Caco-2 (cell line): Measurements from ENCODE around the gene CNOT1. TPM values are rescaled to one million over a fixed set of nuclear protein-coding genes. Genes with fewer than 3 reads are reported as not detected.
A peak's percentile ranks its signal among the peaks of the same experiment; 100 is the strongest.

ENCODE experiments used
- BruUV-seq: library from RNA; stranded (reverse); fragments of 400-500 nt; replicated peaks from 2 replicates; lab custom pipeline; 2021; lab: Mats Ljungman, UMichigan
- CTCF ChIA-PET: fragments of 300-600 bp; sonication (Branson Sonifier 250); formaldehyde crosslinking; loops from one replicate; lab custom pipeline; 2022; ENCODE audit warnings: antibody characterized with exemption; lab: Charles Lee
- POLR2A ChIA-PET: fragments of 300-600 bp; sonication (Branson Sonifier 250); formaldehyde crosslinking; loops from one replicate; lab custom pipeline; 2022; ENCODE audit warnings: antibody characterized with exemption; lab: Charles Lee
- DNase-seq, 2 experiments: peaks; one replicate each; pipeline versions ENCODE4 v3.0.0 to v3.0.0-alpha.2; 2020 to 2022
- H3K27me3 ChIP-seq: replicated peaks from 2 replicates; pipeline ENCODE4 v1.6.0; 2011; ENCODE audit warnings: low read length; ENCODE audit not compliant: control insufficient read depth, insufficient read depth
- H3K36me3 ChIP-seq: 2 replicates; pipeline ENCODE4 v1.5.1; 2011; ENCODE audit warnings: low read length; ENCODE audit not compliant: control insufficient read depth, insufficient read depth
- H3K4me1 ChIP-seq: fragments of 250-450 bp; sonication (Bioruptor Pico); 2 replicates; pipeline ENCODE4 v1.5.1; 2020; ENCODE audit warnings: mild to moderate bottlenecking
- H3K4me3 ChIP-seq: 2 replicates; pipeline ENCODE4 v1.5.1; 2011; ENCODE audit warnings: low read depth, mild to moderate bottlenecking, control low read depth, low read length
- H3K9me3 ChIP-seq: fragments of 250-450 bp; sonication (Bioruptor Pico); 2 replicates; pipeline ENCODE4 v1.5.1; 2020; ENCODE audit warnings: mild to moderate bottlenecking, moderate library complexity
- H3K27ac Mint-ChIP-seq: one replicate; pipeline ENCODE4 v1.8.0; 2022; ENCODE audit warnings: mixed read lengths; ENCODE audit not compliant: unreplicated experiment
- H3K27me3 Mint-ChIP-seq: one replicate; pipeline ENCODE4 v1.8.0; 2022; ENCODE audit warnings: mixed read lengths; ENCODE audit not compliant: insufficient read depth, unreplicated experiment
- H3K36me3 Mint-ChIP-seq: one replicate; pipeline ENCODE4 v1.8.0; 2022; ENCODE audit warnings: mild to moderate bottlenecking, mixed read lengths; ENCODE audit not compliant: insufficient read depth, unreplicated experiment
- H3K4me1 Mint-ChIP-seq: one replicate; pipeline ENCODE4 v1.8.0; 2022; ENCODE audit warnings: low read depth, mixed read lengths; ENCODE audit not compliant: unreplicated experiment
- H3K4me3 Mint-ChIP-seq: one replicate; pipeline ENCODE4 v1.8.0; 2022; ENCODE audit warnings: mild to moderate bottlenecking, moderate library complexity, mixed read lengths; ENCODE audit not compliant: unreplicated experiment
- H3K9me3 Mint-ChIP-seq: one replicate; pipeline ENCODE4 v1.8.0; 2022; ENCODE audit warnings: mixed read lengths; ENCODE audit not compliant: unreplicated experiment
- CTCF ChIP-seq, 2 experiments: fragments of 200-600 bp in 1 of 2; IDR thresholded peaks; 1 replicate in 1 of 2; 2 replicates in 1 of 2; pipeline versions ENCODE4 v1.5.1 to v1.8.0; 2011 to 2022; ENCODE audit warnings: antibody characterized with exemption in 1 of 2, control low read depth in 1 of 2, inconsistent platforms in 1 of 2, low read depth in 1 of 2, low read length in 1 of 2, mild to moderate bottlenecking in 1 of 2, moderate library complexity in 1 of 2; ENCODE audit not compliant: insufficient read depth in 1 of 2, severe bottlenecking in 1 of 2, unreplicated experiment in 1 of 2
- intact Hi-C: fragments of 100-400 bp; cut with micrococcal nuclease; formaldehyde crosslinking; loops from one replicate; pipeline ENCODE4 v1.10.0; 2022; ENCODE audit not compliant: unreplicated experiment
- total RNA-seq: library from RNA; stranded (reverse); gene quantifications from 2 replicates; pipeline ENCODE4 v1.2.3, GENCODE V29; 2022

Gene CNOT1
- total RNA-seq, 1 experiment from 2014 or later: 413 TPM

DNA sequence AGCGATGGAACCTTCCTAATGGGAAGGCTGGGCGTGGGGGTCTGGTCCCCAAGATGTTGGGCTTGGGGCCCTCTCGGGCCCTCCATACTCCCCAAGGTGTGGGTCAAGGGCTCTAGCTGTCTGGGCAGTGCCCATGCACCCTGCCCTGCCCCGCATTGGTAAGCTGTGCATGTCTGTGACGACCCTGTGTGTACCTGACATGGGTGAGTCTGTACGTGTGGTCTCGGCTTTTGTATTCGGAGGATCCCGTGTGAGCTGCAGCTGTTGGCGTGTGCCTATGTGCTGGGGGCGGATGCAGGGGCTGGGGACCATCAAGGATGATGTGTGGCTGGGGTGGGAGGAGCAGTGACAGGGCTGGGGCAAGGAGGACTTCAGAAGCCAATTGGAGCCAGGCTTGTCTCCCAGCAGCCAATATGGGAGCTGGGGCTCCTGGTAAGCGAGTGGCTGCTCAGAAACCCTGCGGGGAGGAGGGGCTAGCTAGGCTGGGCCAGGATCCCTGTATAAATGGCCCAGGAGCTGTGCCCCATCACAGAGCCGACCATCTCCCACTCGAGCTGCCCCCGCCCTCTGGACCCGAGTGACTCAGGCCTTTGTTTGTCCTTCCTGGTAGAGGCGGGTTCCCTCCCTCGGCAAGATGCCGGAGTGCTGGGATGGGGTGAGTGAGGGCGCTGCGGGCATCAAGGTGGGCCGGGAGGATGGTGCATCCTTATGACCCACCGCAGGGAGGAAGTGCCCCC is 129.8 kb downstream of the CNOT1 start, which contains the start of gene NDRG4:
Gene NDRG4, plus strand, starts transcription at position 529 of the 737 bp plus-strand sequence. Its CDS starts 106 bp downstream, at position 635.
- H3K36me3 ChIP-seq: no peaks in the 10 kb centered on the region
- Mint-ChIP-seq H3K27ac (peak within 1 kb of the TSS; percentile 86), H3K4me1 (no peaks in the 10 kb centered on the region), H3K27me3 (no peaks in the 10 kb centered on the region), H3K4me3 (peak within 1 kb of the TSS; percentile 88), H3K36me3 (peaks cover 29% of the 10 kb centered on the region), H3K9me3 (no peaks in the 10 kb centered on the region)
- peak; percentile 82 to 88 for DNase-seq
- no peaks in the 10 kb centered on the region for H3K9me3 ChIP-seq
- intact Hi-C loops: loop anchor here (2.0 to 5.0 kb wide), 2 partner anchors 131 to 162 kb away; no protein-coding TSS in a partner anchor
- no peaks in the 10 kb centered on the region for H3K27me3 ChIP-seq
- TF ChIP-seq CTCF (IDR thresholded peaks at IDR 0.05; ENCODE audit: insufficient read depth in 1 of 2, low read depth in 1 of 2, low read length in 1 of 2, severe bottlenecking in 1 of 2, unreplicated experiment in 1 of 2): no peak
- ChIA-PET POLR2A (interaction anchor here (0.9 kb wide), 1 partner anchor 15 kb away, joined by 6 read pairs; no protein-coding TSS in a partner anchor), CTCF (interaction anchor here (0.6 to 2.2 kb wide), 10 partner anchors 12 to 378 kb away, joined by 3 to 9 read pairs (median 4); no protein-coding TSS in a partner anchor)
- peak within 1 kb of the TSS; percentile 63 for H3K4me3 ChIP-seq
- H3K4me1 ChIP-seq: peaks cover 7% of the 10 kb centered on the region
- BruUV-seq: no TSS peak

GRCh38 chr16:58499092-58499511 is 130.5 kb downstream of the CNOT1 start:
- Histone ChIP-seq H3K9me3 (no peaks in the 10 kb centered on the region), H3K4me3 (no peak overlapping the region), H3K36me3 (no peaks in the 10 kb centered on the region), H3K4me1 (peaks cover 7% of the 10 kb centered on the region), H3K27me3 (no peaks in the 10 kb centered on the region)
- no peaks in the 10 kb centered on the region for H3K4me1 Mint-ChIP-seq
- no peak for DNase-seq
- POLR2A ChIA-PET: no interaction called here
- H3K36me3 Mint-ChIP-seq: peaks cover 27% of the 10 kb centered on the region
- no peaks in the 10 kb centered on the region for H3K27me3 Mint-ChIP-seq
- intact Hi-C loops: no loop called here
- no peak overlapping the region for H3K27ac Mint-ChIP-seq
- no peaks in the 10 kb centered on the region for H3K9me3 Mint-ChIP-seq
- no TSS peak for BruUV-seq
- no peak for TF ChIP-seq CTCF (IDR thresholded peaks at IDR 0.05; ENCODE audit: insufficient read depth in 1 of 2, low read depth in 1 of 2, low read length in 1 of 2, severe bottlenecking in 1 of 2, unreplicated experiment in 1 of 2)
- CTCF ChIA-PET: interaction anchor here (0.8 to 2.2 kb wide), 4 partner anchors 12 to 165 kb away, joined by 3 to 9 read pairs (median 4); no protein-coding TSS in a partner anchor
- H3K4me3 Mint-ChIP-seq: no peak overlapping the region

DNA sequence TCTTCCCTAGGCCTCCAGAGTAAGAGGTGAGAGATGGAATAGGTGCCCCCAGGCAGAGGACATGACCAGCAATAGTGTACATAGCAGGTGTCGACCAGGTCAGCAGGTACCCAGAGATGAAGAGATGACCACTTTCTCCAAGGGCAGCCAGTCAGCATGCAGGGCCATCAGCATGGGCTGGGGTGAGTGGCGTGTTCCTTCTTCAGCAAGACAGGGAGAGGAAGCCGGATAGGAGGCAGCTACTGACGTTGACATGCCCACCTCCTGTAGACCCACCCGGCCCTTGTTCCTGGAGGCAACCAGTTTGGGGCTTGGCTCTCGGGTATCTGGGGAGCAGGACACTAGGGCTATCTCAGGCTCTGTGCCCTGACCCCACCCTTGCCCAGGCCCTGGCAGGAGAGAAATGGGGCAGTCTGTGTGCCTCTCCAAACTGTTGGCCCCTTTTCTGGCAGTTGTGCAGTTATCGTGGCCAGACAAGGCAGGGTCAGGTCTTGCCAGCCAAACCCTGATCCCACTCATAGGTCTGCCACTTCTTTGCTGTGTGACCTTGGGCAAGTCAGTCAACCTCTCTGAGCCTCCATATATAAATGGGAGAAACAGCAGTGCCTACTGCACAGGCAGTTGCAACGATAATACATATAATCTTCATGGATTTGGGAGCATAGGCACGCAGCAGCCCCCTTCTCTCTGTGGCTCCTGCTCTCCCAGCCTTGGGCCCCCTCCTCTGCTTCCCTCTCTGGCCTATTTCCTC is 131.1 kb downstream of the CNOT1 start:
- H3K27me3 Mint-ChIP-seq: no peaks in the 10 kb centered on the region
- H3K4me3 ChIP-seq: no peak overlapping the region
- no peak overlapping the region for H3K4me3 Mint-ChIP-seq
- ChIA-PET POLR2A (no interaction called here), CTCF (interaction anchor here (0.8 to 2.2 kb wide), 2 partner anchors 13 to 162 kb away, joined by 5 to 9 read pairs; no protein-coding TSS in a partner anchor)
- H3K4me1 ChIP-seq: peaks cover 7% of the 10 kb centered on the region
- H3K36me3 Mint-ChIP-seq: peaks cover 24% of the 10 kb centered on the region
- peak in 1 of 2 experiments; percentile 48 for DNase-seq
- no peaks in the 10 kb centered on the region for H3K9me3 ChIP-seq
- TF ChIP-seq CTCF (IDR thresholded peaks at IDR 0.05; ENCODE audit: insufficient read depth in 1 of 2, low read depth in 1 of 2, low read length in 1 of 2, severe bottlenecking in 1 of 2, unreplicated experiment in 1 of 2): no peak
- no peaks in the 10 kb centered on the region for H3K27me3 ChIP-seq
- no peaks in the 10 kb centered on the region for H3K4me1 Mint-ChIP-seq
- H3K27ac Mint-ChIP-seq: no peak overlapping the region
- BruUV-seq: no TSS peak
- intact Hi-C loops: no loop called here
- H3K36me3 ChIP-seq: no peaks in the 10 kb centered on the region
- no peaks in the 10 kb centered on the region for H3K9me3 Mint-ChIP-seq
